Ascending aorta (tissue), 2 donors: ENCODE data around the gene POM121C. TPM values are rescaled to one million over a fixed set of nuclear protein-coding genes. Genes with fewer than 3 reads are reported as not detected.
"Not testable (repeated sequence)": the region's sequence is repeated elsewhere in the genome, so short reads cannot be mapped to it uniquely, and the experiment has no call there.

Experiments used
- DNase-seq, 2 donors: peaks; one replicate each; pipeline ENCODE4 v3.0.0-alpha.2; 2019; ENCODE audit warnings: low spot score in 2 of 2
- H3K27ac ChIP-seq, 2 donors: fragments of 200-600 bp; sonication (generic); one replicate each; pipeline ENCODE4 v1.5.1; 2016 to 2017; ENCODE audit warnings: mild to moderate bottlenecking in 1 of 2
- H3K27me3 ChIP-seq: fragments of 200-600 bp; sonication (generic); one replicate; pipeline ENCODE4 v1.5.1; 2017
- H3K36me3 ChIP-seq, 2 donors: fragments of 200-600 bp; sonication (generic); one replicate each; pipeline ENCODE4 v1.5.1; 2016
- H3K4me1 ChIP-seq, 2 donors: fragments of 200-600 bp; sonication (generic); one replicate each; pipeline ENCODE4 v1.5.1; 2016 to 2017; ENCODE audit warnings: mild to moderate bottlenecking in 1 of 2
- H3K4me3 ChIP-seq, 2 donors: fragments of 200-600 bp; sonication (generic); one replicate each; pipeline ENCODE4 v1.5.1; 2016 to 2017; ENCODE audit warnings: mild to moderate bottlenecking in 1 of 2
- H3K9me3 ChIP-seq, 2 donors: fragments of 200-600 bp; sonication (generic); one replicate each; pipeline ENCODE4 v1.5.1; 2016
- intact Hi-C: fragments of 100-400 bp; cut with DNase I; formaldehyde crosslinking; loops from one replicate; pipeline ENCODE4 v1.15.1; 2023
- total RNA-seq: library from RNA; depleted of rRNA; stranded (reverse); fragments of >200 nt; gene quantifications from one replicate; pipeline ENCODE4 v1.1.0, GENCODE V29; 2016

POM121C gene
- total RNA-seq, 1 donor from 2014 or later: 12.1 TPM

- intact Hi-C loops, H3K27me3 ChIP-seq, H3K4me1 ChIP-seq, H3K36me3 ChIP-seq, H3K9me3 ChIP-seq, DNase-seq, H3K27ac ChIP-seq, H3K4me3 ChIP-seq: not testable (repeated sequence)
These were observed 82.3 kb downstream of the POM121C start for GRCh38 chr7:75403455-75404443.

GRCh38 chr7:75400575-75400974, 85.5 kb downstream of the POM121C start:
- H3K27ac ChIP-seq, intact Hi-C loops, H3K4me3 ChIP-seq, H3K9me3 ChIP-seq, H3K27me3 ChIP-seq, H3K36me3 ChIP-seq, DNase-seq, H3K4me1 ChIP-seq: not testable (repeated sequence)

- H3K4me1 ChIP-seq, H3K27me3 ChIP-seq, intact Hi-C loops, H3K4me3 ChIP-seq, H3K9me3 ChIP-seq, H3K36me3 ChIP-seq, H3K27ac ChIP-seq: not testable (repeated sequence)
- peak in 1 of 2 donors; percentile 37 for DNase-seq
These were observed 87.1 kb downstream of the POM121C start for GRCh38 chr7:75398771-75399700.

- H3K4me1 ChIP-seq, DNase-seq, H3K9me3 ChIP-seq, intact Hi-C loops, H3K27ac ChIP-seq, H3K36me3 ChIP-seq, H3K4me3 ChIP-seq, H3K27me3 ChIP-seq: not testable (repeated sequence)
These were observed 88.2 kb downstream of the POM121C start for GRCh38 chr7:75397865-75398264.

- H3K36me3 ChIP-seq, H3K27ac ChIP-seq, intact Hi-C loops, DNase-seq, H3K4me1 ChIP-seq, H3K4me3 ChIP-seq, H3K27me3 ChIP-seq, H3K9me3 ChIP-seq: not testable (repeated sequence)
These were observed 90.8 kb downstream of the POM121C start, which contains the start of gene TRIM73 for GRCh38 chr7:75395329-75395728. TRIM73 (plus strand) TSS chr7:75395629; CDS start chr7:75398934, 3,305 bp downstream.

- H3K4me3 ChIP-seq, H3K9me3 ChIP-seq, intact Hi-C loops, H3K27me3 ChIP-seq, H3K4me1 ChIP-seq, DNase-seq, H3K27ac ChIP-seq, H3K36me3 ChIP-seq: not testable (repeated sequence)
These were observed 92.9 kb downstream of the POM121C start for GRCh38 chr7:75393194-75393593.

GRCh38 chr7:75374519-75375317, 111.4 kb downstream of the POM121C start:
- H3K4me3 ChIP-seq, H3K4me1 ChIP-seq, H3K36me3 ChIP-seq, H3K9me3 ChIP-seq, H3K27ac ChIP-seq, intact Hi-C loops, H3K27me3 ChIP-seq, DNase-seq: not testable (repeated sequence)

- H3K27me3 ChIP-seq, H3K4me1 ChIP-seq, H3K36me3 ChIP-seq, H3K4me3 ChIP-seq, H3K27ac ChIP-seq, DNase-seq, intact Hi-C loops, H3K9me3 ChIP-seq: not testable (repeated sequence)
These were observed 112.0 kb downstream of the POM121C start for GRCh38 chr7:75374144-75374518.

GRCh38 chr7:75367313-75367712, 118.8 kb downstream of the POM121C start:
- intact Hi-C loops, H3K4me1 ChIP-seq, H3K4me3 ChIP-seq, H3K27ac ChIP-seq, H3K9me3 ChIP-seq, H3K36me3 ChIP-seq, DNase-seq, H3K27me3 ChIP-seq: not testable (repeated sequence)

Other genes starting within 250 kb of the POM121C start
- 5.2 TPM for gene TRIM73, start 90.7 kb downstream of the POM121C start, total RNA-seq
- not detected for gene SPDYE5, start 6.0 kb upstream of the POM121C start, total RNA-seq